K562 (cell line): ENCODE measurements around the gene PYCR2. TPM values are rescaled to one million over a fixed set of nuclear protein-coding genes. Genes with fewer than 3 reads are reported as not detected.

Experiments used
- CEBPB ChIP-seq: fragments of 450-650 bp; IDR thresholded peaks from 2 replicates; pipeline ENCODE4 v1.6.1; 2016; ENCODE audit warnings: missing genetic modification characterization, missing compliant biosample characterization
- ESRRA ChIP-seq: fragments of 450-650 bp; IDR thresholded peaks from 2 replicates; pipeline ENCODE4 v1.6.1; 2014; ENCODE audit warnings: low read depth, mild to moderate bottlenecking, moderate library complexity, borderline replicate concordance
- GATAD2A ChIP-seq: fragments of 450-650 bp; IDR thresholded peaks from 2 replicates; pipeline ENCODE4 v1.6.1; 2017
- IFI16 ChIP-seq: fragments of 250-450 bp; sonication (Bioruptor Pico); IDR thresholded peaks from 2 replicates; pipeline ENCODE4 v2.1.2; 2022; ENCODE audit warnings: mild to moderate bottlenecking, inconsistent platforms
- KLF10 ChIP-seq: fragments of 250-450 bp; sonication (Bioruptor Pico); IDR thresholded peaks from 2 replicates; pipeline ENCODE4 v1.6.1; 2021; ENCODE audit warnings: matching md5 sums
- MAFG ChIP-seq: fragments of 450-650 bp; conservative IDR thresholded peaks from 2 replicates; pipeline ENCODE4 v1.6.1; 2016; ENCODE audit warnings: missing genetic modification characterization, missing compliant biosample characterization
- MAZ ChIP-seq, 2 experiments: fragments of 450-650 bp in 1 of 2; sonication (generic) in 1 of 2; formaldehyde crosslinking; IDR thresholded peaks in 1 of 2; conservative IDR thresholded peaks in 1 of 2; 2 replicates each; pipeline versions ENCODE4 v1.4.0 to v1.5.0; 2020; ENCODE audit warnings: mild to moderate bottlenecking in 1 of 2, missing genetic modification reagents in 1 of 2
- MBD2 ChIP-seq: sonication (generic); IDR thresholded peaks from 2 replicates; pipeline ENCODE4 v1.6.1; 2016; ENCODE audit warnings: low read depth, borderline replicate concordance
- MTA1 ChIP-seq: fragments of 450-650 bp; IDR thresholded peaks from 2 replicates; pipeline ENCODE4 v1.6.1; 2017; ENCODE audit warnings: borderline replicate concordance
- PCBP2 ChIP-seq: fragments of 200-400 bp; formaldehyde crosslinking; IDR thresholded peaks from 2 replicates; pipeline ENCODE4 v1.6.1; 2018; ENCODE audit warnings: low read length, low read depth, mild to moderate bottlenecking, moderate library complexity; ENCODE audit not compliant: poor library complexity, severe bottlenecking
- PRMT5 ChIP-seq: sonication (generic); formaldehyde crosslinking; IDR thresholded peaks from 2 replicates; pipeline ENCODE4 v1.5.0; 2020; ENCODE audit warnings: missing genetic modification reagents
- RBBP5 ChIP-seq: fragments of 200-600 bp; sonication (generic); IDR thresholded peaks from 2 replicates; pipeline ENCODE4 v1.6.1; 2012; ENCODE audit warnings: borderline replicate concordance, mild to moderate bottlenecking, low read length, control low read depth, inconsistent platforms; ENCODE audit not compliant: insufficient read depth, poor library complexity, severe bottlenecking
- SIN3B ChIP-seq: fragments of 450-650 bp; IDR thresholded peaks from 2 replicates; pipeline ENCODE4 v1.6.1; 2017; ENCODE audit warnings: low read depth, mild to moderate bottlenecking, moderate library complexity
- SREBF2 ChIP-seq: sonication (generic); formaldehyde crosslinking; IDR thresholded peaks from 2 replicates; pipeline ENCODE4 v1.4.0; 2020; ENCODE audit warnings: mild to moderate bottlenecking, missing genetic modification reagents
- SRF ChIP-seq, 2 experiments: fragments of 250-450, 450-650 bp in 1 of 2; sonication (Bioruptor Pico) in 1 of 2; sonication (generic) in 1 of 2; formaldehyde crosslinking; IDR thresholded peaks; 2 replicates each; pipeline versions ENCODE4 v1.5.0 to v1.5.1; 2020 to 2022; ENCODE audit warnings: mild to moderate bottlenecking in 1 of 2, missing genetic modification reagents in 1 of 2
- U2AF2 ChIP-seq: fragments of 200-400 bp; formaldehyde crosslinking; optimal IDR thresholded peaks from 2 replicates; pipeline ENCODE3; 2017; ENCODE audit warnings: low read depth, mild to moderate bottlenecking, low read length
- XRCC5 ChIP-seq: fragments of 200-400 bp; formaldehyde crosslinking; IDR thresholded peaks from 2 replicates; pipeline ENCODE4 v1.6.1; 2017; ENCODE audit warnings: low read depth, mild to moderate bottlenecking, low read length
- ZKSCAN3 ChIP-seq: fragments of 250-450 bp; sonication (Bioruptor Pico); IDR thresholded peaks from 2 replicates; pipeline ENCODE4 v1.4.0; 2020
- ZNF668 ChIP-seq: fragments of 250-450 bp; sonication (Bioruptor Pico); IDR thresholded peaks from 2 replicates; pipeline ENCODE4 v1.8.0; 2022; ENCODE audit warnings: mild to moderate bottlenecking, inconsistent platforms
- polyA plus RNA-seq, 8 experiments: library from polyadenylated mRNA; depleted of rRNA in 4 of 8; stranded (reverse) in 5 of 8; unstranded in 3 of 8; fragments of >200 nt; fragmentation: Nextera tagmentation in 2 of 8; fragmentation: Illumina TruSeq in 1 of 8; extraction: Ambion mirVana in 2 of 8; extraction: Trizol in 1 of 8; gene quantifications; 2 replicates each; pipeline versions ENCODE4 v1.2.1 to v1.2.3, GENCODE V29; 2011 to 2014; ENCODE audit warnings: inconsistent platforms in 1 of 8, missing spikeins in 1 of 8
- total RNA-seq, 7 experiments: library from RNA; depleted of rRNA in 6 of 7; stranded (reverse); fragments of >200 nt in 6 of 7; fragmentation: Illumina TruSeq in 2 of 7; extraction: Trizol in 2 of 7; gene quantifications; 2 replicates each; pipeline versions ENCODE4 v1.2.1 to v1.2.3, GENCODE V29; 2011 to 2021; ENCODE audit warnings: low replicate concordance in 1 of 7
- TF ChIP-seq, protein P1 (sequence below): fragments of 250-450 bp; sonication (Bioruptor Pico); IDR thresholded peaks from 2 replicates; pipeline ENCODE4 v1.5.0; 2021
- TF ChIP-seq, protein P2 (sequence below): fragments of 450-650 bp; formaldehyde crosslinking; IDR thresholded peaks from 2 replicates; pipeline ENCODE4 v1.4.0; 2020; ENCODE audit warnings: mild to moderate bottlenecking, moderate library complexity
- TF ChIP-seq, protein P3 (sequence below): fragments of 250-450 bp; sonication (Bioruptor Pico); IDR thresholded peaks from 2 replicates; pipeline ENCODE4 v1.8.0; 2021; ENCODE audit warnings: moderate library complexity, mild to moderate bottlenecking, inconsistent platforms
- TF ChIP-seq, protein P4 (sequence below), 2 experiments: fragments of 250-450 bp in 1 of 2; fragments of 450-650 bp in 1 of 2; sonication (Bioruptor Pico) in 1 of 2; IDR thresholded peaks; 2 replicates each; pipeline versions ENCODE4 v1.6.1 to v1.8.0; 2016 to 2021; ENCODE audit warnings: mild to moderate bottlenecking in 2 of 2, moderate library complexity in 2 of 2, missing compliant biosample characterization in 1 of 2, missing genetic modification characterization in 1 of 2

The PYCR2 gene
- total and polyA plus RNA-seq, 9 of the 15 experiments (the other 6 are each of a cell fraction or from before 2014, with no cell fraction given): 5.5 to 219 (median 127) TPM

DNA sequence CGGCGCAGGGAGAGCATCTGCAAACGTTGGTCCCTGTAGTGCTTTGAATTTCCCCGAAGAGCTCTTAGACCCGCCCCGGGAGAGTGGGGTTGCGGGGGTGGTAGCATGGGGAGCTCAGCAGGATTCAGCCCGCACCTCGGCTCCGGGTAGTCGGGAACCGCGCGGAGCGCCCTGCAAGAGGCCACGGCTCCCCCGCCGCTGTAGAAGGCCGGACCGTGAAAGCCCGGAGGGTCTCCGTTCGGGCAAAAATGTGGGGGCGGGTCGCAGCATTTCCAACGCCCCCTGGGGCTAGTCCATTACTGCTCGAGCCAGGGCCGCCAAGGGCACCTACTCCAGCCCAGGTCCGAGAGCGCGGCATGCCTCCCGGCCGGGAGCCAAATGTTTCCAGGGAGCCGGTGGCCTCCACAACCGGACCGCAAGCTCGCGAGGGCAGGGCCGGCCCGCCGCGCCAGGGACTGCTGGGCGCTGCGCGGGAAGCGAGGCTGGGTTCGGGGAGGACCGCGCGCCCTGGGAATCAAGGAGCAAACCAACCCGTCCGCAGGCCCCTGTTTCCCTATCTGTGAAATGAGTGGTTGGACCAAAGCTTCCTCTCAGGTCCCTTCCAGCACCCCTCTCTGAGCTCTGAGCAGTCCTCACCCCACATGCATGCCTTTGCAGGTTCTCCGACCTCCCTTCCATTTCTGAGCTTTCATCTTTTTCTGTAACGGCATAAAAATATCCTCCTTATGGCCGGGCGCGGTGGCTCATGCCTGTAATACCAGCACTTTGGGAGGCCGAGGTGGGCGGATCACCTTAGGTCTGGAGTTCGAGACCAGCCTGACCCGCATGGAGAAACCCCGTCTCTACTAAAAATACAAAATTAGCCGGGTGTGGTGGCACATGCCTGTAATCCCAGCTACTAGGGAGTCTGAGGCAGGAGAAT, 41.1 kb downstream of the PYCR2 start (continued):
- no peak; a peak in 1 of 4 replicates for TF ChIP-seq SRF (CRISPR knock-in tag; IDR thresholded peaks at IDR 0.05)
- TF ChIP-seq U2AF2: no peak
- no peak for TF ChIP-seq ZNF668 (CRISPR knock-in tag)
- TF ChIP-seq, protein P1, sequence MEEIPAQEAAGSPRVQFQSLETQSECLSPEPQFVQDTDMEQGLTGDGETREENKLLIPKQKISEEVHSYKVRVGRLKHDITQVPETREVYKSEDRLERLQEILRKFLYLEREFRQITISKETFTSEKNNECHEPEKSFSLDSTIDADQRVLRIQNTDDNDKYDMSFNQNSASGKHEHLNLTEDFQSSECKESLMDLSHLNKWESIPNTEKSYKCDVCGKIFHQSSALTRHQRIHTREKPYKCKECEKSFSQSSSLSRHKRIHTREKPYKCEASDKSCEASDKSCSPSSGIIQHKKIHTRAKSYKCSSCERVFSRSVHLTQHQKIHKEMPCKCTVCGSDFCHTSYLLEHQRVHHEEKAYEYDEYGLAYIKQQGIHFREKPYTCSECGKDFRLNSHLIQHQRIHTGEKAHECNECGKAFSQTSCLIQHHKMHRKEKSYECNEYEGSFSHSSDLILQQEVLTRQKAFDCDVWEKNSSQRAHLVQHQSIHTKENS (CRISPR knock-in tag): no peak
- TF ChIP-seq RBBP5: peak; percentile 41
- 0 out of 2 replicates have a peak, but pooled peaks have one; percentile 30 for TF ChIP-seq GATAD2A
- TF ChIP-seq KLF10: no peak
- TF ChIP-seq PRMT5 (CRISPR knock-in tag): no peak
- TF ChIP-seq, protein P2, sequence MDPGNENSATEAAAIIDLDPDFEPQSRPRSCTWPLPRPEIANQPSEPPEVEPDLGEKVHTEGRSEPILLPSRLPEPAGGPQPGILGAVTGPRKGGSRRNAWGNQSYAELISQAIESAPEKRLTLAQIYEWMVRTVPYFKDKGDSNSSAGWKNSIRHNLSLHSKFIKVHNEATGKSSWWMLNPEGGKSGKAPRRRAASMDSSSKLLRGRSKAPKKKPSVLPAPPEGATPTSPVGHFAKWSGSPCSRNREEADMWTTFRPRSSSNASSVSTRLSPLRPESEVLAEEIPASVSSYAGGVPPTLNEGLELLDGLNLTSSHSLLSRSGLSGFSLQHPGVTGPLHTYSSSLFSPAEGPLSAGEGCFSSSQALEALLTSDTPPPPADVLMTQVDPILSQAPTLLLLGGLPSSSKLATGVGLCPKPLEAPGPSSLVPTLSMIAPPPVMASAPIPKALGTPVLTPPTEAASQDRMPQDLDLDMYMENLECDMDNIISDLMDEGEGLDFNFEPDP (CRISPR knock-in tag): no peak
- no peak for TF ChIP-seq MBD2
- no peak for TF ChIP-seq MTA1
- TF ChIP-seq, protein P3, sequence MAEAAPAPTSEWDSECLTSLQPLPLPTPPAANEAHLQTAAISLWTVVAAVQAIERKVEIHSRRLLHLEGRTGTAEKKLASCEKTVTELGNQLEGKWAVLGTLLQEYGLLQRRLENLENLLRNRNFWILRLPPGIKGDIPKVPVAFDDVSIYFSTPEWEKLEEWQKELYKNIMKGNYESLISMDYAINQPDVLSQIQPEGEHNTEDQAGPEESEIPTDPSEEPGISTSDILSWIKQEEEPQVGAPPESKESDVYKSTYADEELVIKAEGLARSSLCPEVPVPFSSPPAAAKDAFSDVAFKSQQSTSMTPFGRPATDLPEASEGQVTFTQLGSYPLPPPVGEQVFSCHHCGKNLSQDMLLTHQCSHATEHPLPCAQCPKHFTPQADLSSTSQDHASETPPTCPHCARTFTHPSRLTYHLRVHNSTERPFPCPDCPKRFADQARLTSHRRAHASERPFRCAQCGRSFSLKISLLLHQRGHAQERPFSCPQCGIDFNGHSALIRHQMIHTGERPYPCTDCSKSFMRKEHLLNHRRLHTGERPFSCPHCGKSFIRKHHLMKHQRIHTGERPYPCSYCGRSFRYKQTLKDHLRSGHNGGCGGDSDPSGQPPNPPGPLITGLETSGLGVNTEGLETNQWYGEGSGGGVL (CRISPR knock-in tag): no peak
- TF ChIP-seq ESRRA: 0 out of 2 replicates have a peak, but pooled peaks have one; percentile 3
- TF ChIP-seq MAFG (tag): no peak
- no peak for TF ChIP-seq SIN3B
- no peak for TF ChIP-seq IFI16
- TF ChIP-seq CEBPB (tag): no peak
- TF ChIP-seq SREBF2 (CRISPR knock-in tag): no peak
- TF ChIP-seq ZKSCAN3 (CRISPR knock-in tag): no peak
- TF ChIP-seq XRCC5: no peak
- TF ChIP-seq MAZ (CRISPR knock-in tag; conservative IDR thresholded peaks at IDR 0.05 in 1 of 2, IDR thresholded peaks at IDR 0.05 in 1 of 2): peak; percentile 1 to 10; a peak in 1 of 4 replicates
- TF ChIP-seq PCBP2: no peak
- TF ChIP-seq, protein P4, sequence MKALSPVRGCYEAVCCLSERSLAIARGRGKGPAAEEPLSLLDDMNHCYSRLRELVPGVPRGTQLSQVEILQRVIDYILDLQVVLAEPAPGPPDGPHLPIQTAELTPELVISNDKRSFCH (CRISPR knock-in tag; IDR thresholded peaks at IDR 0.05): no peak
- TF ChIP-seq, protein P4 (tag; IDR thresholded peaks at IDR 0.05): no peak; the same call in 1 of the 2 replicates
